ENCODE measurements around the gene SLAMF9. TPM values are rescaled to one million over a fixed set of nuclear protein-coding genes. Genes with fewer than 3 reads are reported as not detected.
A peak's percentile ranks its signal among the peaks of the same experiment; 100 is the strongest.

The SLAMF9 gene
- total RNA-seq, 1 experiment from 2014 or later, result not detected

- H3K27ac ChIP-seq (ENCODE audit: insufficient read length, low read depth, low read length), result no peak overlapping the region
- Mint-ChIP-seq H3K9me3 (no peaks in the 10 kb centered on the region), H3K36me3 (ENCODE audit: insufficient read depth in 1 of 3, low read depth in 3 of 3) (peaks cover 18 to 21% (median 18%) of the 10 kb centered on the region in 3 experiments), H3K4me1 (peaks cover 37 to 58% of the 10 kb centered on the region in 2 experiments), H3K27me3 (ENCODE audit: low read depth) (peaks cover 1% of the 10 kb centered on the region), H3K4me3 (no peak overlapping the region), H3K27ac (peak overlapping the region in 1 of 3 experiments; percentile 48; a peak in 2 of 7 replicates)
- H3K56ac ChIP-seq (ENCODE audit: insufficient read length, low read depth, low read length), result no peak overlapping the region
- no peak overlapping the region for H2BK20ac ChIP-seq (ENCODE audit: low read depth, low read length, poor library complexity, severe bottlenecking)
- H3K4me2 ChIP-seq (ENCODE audit: insufficient read depth, insufficient read length, low read length), result no peak overlapping the region
- no peaks in the 10 kb centered on the region for H3K79me1 ChIP-seq (ENCODE audit: insufficient read depth, low read depth, low read length, poor library complexity, severe bottlenecking)
- no peaks in the 10 kb centered on the region for H4K20me1 ChIP-seq (ENCODE audit: control insufficient read depth, insufficient read depth, insufficient read length)
- H3K27me3 ChIP-seq (ENCODE audit: insufficient read depth, low read length), result no peaks in the 10 kb centered on the region
- no peaks in the 10 kb centered on the region; the same call in 1 of the 2 replicates for H3K4me1 ChIP-seq (ENCODE audit: insufficient read depth, low read length)
- H3T11ph ChIP-seq (ENCODE audit: low read length), result no peak overlapping the region
- H2BK5ac ChIP-seq (ENCODE audit: insufficient read length, low read length), result no peak overlapping the region
- H2AFZ ChIP-seq (ENCODE audit: low read length), result no peak overlapping the region
- no peak overlapping the region for H4K8ac ChIP-seq (replicated peaks; ENCODE audit: insufficient read length, low read depth, low read length)
- H3K79me2 ChIP-seq (ENCODE audit: insufficient read depth, low read length), result no peaks in the 10 kb centered on the region
- H2BK120ac ChIP-seq (ENCODE audit: low read depth, low read length, poor library complexity, severe bottlenecking), result no peak overlapping the region
- no peak overlapping the region for H3K18ac ChIP-seq (ENCODE audit: insufficient read length, low read depth, low read length)
- no peak overlapping the region for H2BK12ac ChIP-seq (ENCODE audit: insufficient read length, low read depth, low read length)
- no peak overlapping the region for H3K4ac ChIP-seq (ENCODE audit: low read depth, low read length)
- H3K9ac ChIP-seq (ENCODE audit: extremely low read depth, insufficient read length, low read length), result no peak overlapping the region
- no peak overlapping the region for H2BK15ac ChIP-seq (ENCODE audit: low read depth, low read length)
- H3K23me2 ChIP-seq (ENCODE audit: insufficient read length, low read depth, low read length, poor library complexity, severe bottlenecking), result no peaks in the 10 kb centered on the region
- no peak for TF ChIP-seq CTCF (conservative IDR thresholded peaks at IDR 0.05)
- H3K14ac ChIP-seq (ENCODE audit: insufficient read depth, low read length), result no peak overlapping the region
- no peak overlapping the region for H3K23ac ChIP-seq (ENCODE audit: insufficient read length, low read depth, low read length)
- H2AK5ac ChIP-seq (ENCODE audit: insufficient read length, low read length), result no peak overlapping the region
- H3K9me3 ChIP-seq (ENCODE audit: control insufficient read depth, low read depth, low read length), result no peaks in the 10 kb centered on the region
- no peak for DNase-seq
- WGBS (ENCODE audit: extremely low coverage, insufficient read length, low lambda C conversion rate), result no CpG with 5 or more reads among the region's 6 CpGs
- no peak overlapping the region for H4K91ac ChIP-seq (ENCODE audit: insufficient read length, low read depth, low read length)
- H4K5ac ChIP-seq (ENCODE audit: insufficient read length, low read depth, low read length), result no peak overlapping the region
These were observed 14.9 kb downstream of the SLAMF9 start for GRCh38 chr1:159938905-159939677.

All from H9 (cell line).